CD14-positive monocyte (primary cell): ENCODE results near the gene CARD16. TPM values are rescaled to one million over a fixed set of nuclear protein-coding genes. Genes with fewer than 3 reads are reported as not detected.

ENCODE experiments used
- DNase-seq, 3 donors: peaks; one replicate each; pipeline ENCODE4 v3.0.0-alpha.2; 2011 to 2022
- H2AFZ ChIP-seq: 2 replicates; pipeline ENCODE4 v1.6.0; 2012; ENCODE audit warnings: mild to moderate bottlenecking, low read depth, low read length, inconsistent platforms; ENCODE audit not compliant: insufficient read depth, poor library complexity, severe bottlenecking
- H3K27ac ChIP-seq, 2 donors: 1 replicate in 1 of 2; 2 replicates in 1 of 2; pipeline ENCODE4 v1.5.1; 2012 to 2013; ENCODE audit warnings: low read length in 2 of 2, control low read depth in 1 of 2, inconsistent platforms in 1 of 2, low read depth in 1 of 2, mild to moderate bottlenecking in 1 of 2
- H3K27me3 ChIP-seq, 2 donors: one replicate each; pipeline versions ENCODE4 v1.6.0 to v1.6.1; 2011 to 2013; ENCODE audit warnings: low read length in 2 of 2; ENCODE audit not compliant: control insufficient read depth in 2 of 2, insufficient read depth in 2 of 2
- H3K36me3 ChIP-seq, 2 donors: replicated peaks in 1 of 2; 1 replicate in 1 of 2; 2 replicates in 1 of 2; pipeline versions ENCODE4 v1.5.1 to v1.6.1; 2012 to 2013; ENCODE audit warnings: low read length in 2 of 2, control low read depth in 1 of 2, inconsistent platforms in 1 of 2, mild to moderate bottlenecking in 1 of 2; ENCODE audit not compliant: insufficient read depth in 2 of 2, control insufficient read depth in 1 of 2
- H3K4me1 ChIP-seq, 2 donors: 1 replicate in 1 of 2; 2 replicates in 1 of 2; pipeline versions ENCODE4 v1.5.1 to v1.6.1; 2012 to 2013; ENCODE audit warnings: low read length in 2 of 2, control low read depth in 1 of 2, inconsistent platforms in 1 of 2, mild to moderate bottlenecking in 1 of 2, moderate library complexity in 1 of 2; ENCODE audit not compliant: insufficient read depth in 2 of 2, control insufficient read depth in 1 of 2
- H3K4me2 ChIP-seq: replicated peaks from 2 replicates; pipeline ENCODE3; 2012; ENCODE audit warnings: low read length, moderate library complexity, mild to moderate bottlenecking; ENCODE audit not compliant: poor library complexity, severe bottlenecking; ENCODE audit errors: extremely low read depth
- H3K4me3 ChIP-seq, 3 experiments: fragments of 200-600 bp in 1 of 3; sonication (generic) in 1 of 3; replicated peaks in 1 of 3; 1 replicate in 2 of 3; 2 replicates in 1 of 3; pipeline ENCODE4 v1.5.1; 2011 to 2013; ENCODE audit warnings: low read length in 3 of 3, mild to moderate bottlenecking in 3 of 3, control low read depth in 2 of 3, low read depth in 2 of 3, inconsistent platforms in 1 of 3, moderate library complexity in 1 of 3
- H3K79me2 ChIP-seq: 2 replicates; pipeline ENCODE4 v1.6.0; 2012; ENCODE audit warnings: mild to moderate bottlenecking, control low read depth, inconsistent platforms, low read length, moderate library complexity; ENCODE audit not compliant: insufficient read depth
- H3K9ac ChIP-seq: 2 replicates; pipeline ENCODE4 v1.6.0; 2017; ENCODE audit warnings: low read length, mild to moderate bottlenecking; ENCODE audit not compliant: insufficient read depth, poor library complexity, severe bottlenecking
- H3K9me3 ChIP-seq, 2 donors: replicated peaks in 1 of 2; 1 replicate in 1 of 2; 2 replicates in 1 of 2; pipeline versions ENCODE4 v1.5.1 to v1.6.1; 2012 to 2013; ENCODE audit warnings: low read length in 2 of 2, control low read depth in 1 of 2; ENCODE audit not compliant: control insufficient read depth in 1 of 2, insufficient read depth in 1 of 2
- H4K20me1 ChIP-seq: 2 replicates; pipeline ENCODE4 v1.6.0; 2012; ENCODE audit warnings: mild to moderate bottlenecking, low read length, control low read depth, moderate library complexity; ENCODE audit not compliant: insufficient read depth
- H3K27ac Mint-ChIP-seq, 7 donors: one replicate each; pipeline ENCODE4 v1.8.0; 2020; ENCODE audit warnings: mild to moderate bottlenecking in 7 of 7, mixed read lengths in 7 of 7, moderate library complexity in 6 of 7, inconsistent platforms in 2 of 7
- H3K27me3 Mint-ChIP-seq, 3 donors: one replicate each; pipeline ENCODE4 v1.8.0; 2021 to 2022; ENCODE audit warnings: low read depth in 3 of 3, mild to moderate bottlenecking in 3 of 3, mixed read lengths in 3 of 3, moderate library complexity in 3 of 3, inconsistent platforms in 1 of 3
- H3K36me3 Mint-ChIP-seq, 2 donors: one replicate each; pipeline ENCODE4 v1.8.0; 2020; ENCODE audit warnings: mixed read lengths in 2 of 2, inconsistent platforms in 1 of 2, mild to moderate bottlenecking in 1 of 2
- H3K4me1 Mint-ChIP-seq: one replicate; pipeline ENCODE4 v1.8.0; 2020; ENCODE audit warnings: mild to moderate bottlenecking, mixed read lengths
- H3K4me3 Mint-ChIP-seq, 2 donors: one replicate each; pipeline ENCODE4 v1.8.0; 2020; ENCODE audit warnings: mild to moderate bottlenecking in 2 of 2, mixed read lengths in 2 of 2, moderate library complexity in 1 of 2
- H3K9me3 Mint-ChIP-seq, 7 donors: one replicate each; pipeline ENCODE4 v1.8.0; 2020 to 2022; ENCODE audit warnings: mixed read lengths in 7 of 7, mild to moderate bottlenecking in 6 of 7, moderate library complexity in 6 of 7, inconsistent platforms in 2 of 7
- CTCF ChIP-seq: fragments of 200-600 bp; IDR thresholded peaks from one replicate; pipeline ENCODE4 v1.8.0; 2022; ENCODE audit warnings: antibody characterized with exemption, mild to moderate bottlenecking
- WGBS: methylation state at CpG from one replicate; pipeline ENCODE4 v1.1.5; 2013; ENCODE audit warnings: missing lambda C conversion rate; ENCODE audit not compliant: insufficient coverage; 5-methylcytosine and 5-hydroxymethylcytosine counted together
- intact Hi-C, 2 donors: fragments of 100-400 bp; cut with micrococcal nuclease; formaldehyde crosslinking; loops; one replicate each; pipeline versions ENCODE4 v1.15.0 to v1.15.1; 2023
- polyA plus RNA-seq, 3 donors: library from polyadenylated mRNA; depleted of rRNA in 1 of 3; unstranded in 2 of 3; stranded (reverse) in 1 of 3; fragments of 300-500 nt in 2 of 3; fragments of >200 nt in 1 of 3; fragmentation: Illumina TruSeq in 2 of 3; gene quantifications; 1 replicate in 2 of 3; 2 replicates in 1 of 3; pipeline ENCODE4 v1.2.3, GENCODE V29; 2012 to 2021

The CARD16 gene
- polyA plus RNA-seq, 3 donors: 294 to 731 (median 671) TPM

- H3K9me3 ChIP-seq: no peaks in the 10 kb centered on the region
- H3K4me1 ChIP-seq: no peaks in the 10 kb centered on the region
- no peaks in the 10 kb centered on the region for H3K27me3 ChIP-seq
- no peaks in the 10 kb centered on the region for H3K36me3 Mint-ChIP-seq
- no peak for DNase-seq
- no peak overlapping the region for H3K4me3 Mint-ChIP-seq
- intact Hi-C loops: no loop called here
- H3K9me3 Mint-ChIP-seq: peaks cover 0 to 3% (median 0%) of the 10 kb centered on the region in 7 donors
- no peak overlapping the region for H3K4me2 ChIP-seq
- no peak overlapping the region for H3K4me3 ChIP-seq
- H4K20me1 ChIP-seq: no peaks in the 10 kb centered on the region
- H3K4me1 Mint-ChIP-seq: peaks cover 4% of the 10 kb centered on the region
- no peak overlapping the region for H3K27ac Mint-ChIP-seq
- 100% methylated on average over 1 of the region's 3 CpGs for WGBS
- H3K36me3 ChIP-seq: no peaks in the 10 kb centered on the region
- no peak overlapping the region for H3K9ac ChIP-seq
- no peaks in the 10 kb centered on the region for H3K79me2 ChIP-seq
- no peak overlapping the region for H3K27ac ChIP-seq
- H3K27me3 Mint-ChIP-seq: no peaks in the 10 kb centered on the region
- no peak overlapping the region for H2AFZ ChIP-seq
- no peak for TF ChIP-seq CTCF
Measured at GRCh38 chr11:105005451-105005845, 39.7 kb downstream of the CARD16 start.

GRCh38 chr11:105004021-105004420 lies 41.1 kb downstream of the CARD16 start:
- no peaks in the 10 kb centered on the region for H3K79me2 ChIP-seq
- H3K9ac ChIP-seq: no peak overlapping the region
- H3K4me3 ChIP-seq: no peak overlapping the region
- no peak overlapping the region for H3K4me2 ChIP-seq
- H3K27ac ChIP-seq: no peak overlapping the region
- H4K20me1 ChIP-seq: no peaks in the 10 kb centered on the region
- peaks cover 0 to 3% (median 0%) of the 10 kb centered on the region in 7 donors for H3K9me3 Mint-ChIP-seq
- H3K36me3 Mint-ChIP-seq: no peaks in the 10 kb centered on the region
- no peak overlapping the region for H3K27ac Mint-ChIP-seq
- no peaks in the 10 kb centered on the region for H3K27me3 ChIP-seq
- no peak overlapping the region for H3K4me3 Mint-ChIP-seq
- no CpG with 5 or more reads among the region's 3 CpGs for WGBS
- H3K4me1 ChIP-seq: no peaks in the 10 kb centered on the region
- DNase-seq: no peak
- H2AFZ ChIP-seq: no peak overlapping the region
- intact Hi-C loops: no loop called here
- no peaks in the 10 kb centered on the region for H3K9me3 ChIP-seq
- H3K36me3 ChIP-seq: no peaks in the 10 kb centered on the region
- TF ChIP-seq CTCF: no peak
- peaks cover 4% of the 10 kb centered on the region for H3K4me1 Mint-ChIP-seq
- H3K27me3 Mint-ChIP-seq: peaks cover 0 to 1% (median 0%) of the 10 kb centered on the region in 3 donors
